ENCODE results near the gene LEFTY1. TPM values are rescaled to one million over a fixed set of nuclear protein-coding genes. Genes with fewer than 3 reads are reported as not detected.

Gene LEFTY1
- total and polyA plus RNA-seq, 2 of the 13 experiments (the other 11 are each of a cell fraction or from before 2014, with no cell fraction given): 0.29 to 0.79 TPM

DNA sequence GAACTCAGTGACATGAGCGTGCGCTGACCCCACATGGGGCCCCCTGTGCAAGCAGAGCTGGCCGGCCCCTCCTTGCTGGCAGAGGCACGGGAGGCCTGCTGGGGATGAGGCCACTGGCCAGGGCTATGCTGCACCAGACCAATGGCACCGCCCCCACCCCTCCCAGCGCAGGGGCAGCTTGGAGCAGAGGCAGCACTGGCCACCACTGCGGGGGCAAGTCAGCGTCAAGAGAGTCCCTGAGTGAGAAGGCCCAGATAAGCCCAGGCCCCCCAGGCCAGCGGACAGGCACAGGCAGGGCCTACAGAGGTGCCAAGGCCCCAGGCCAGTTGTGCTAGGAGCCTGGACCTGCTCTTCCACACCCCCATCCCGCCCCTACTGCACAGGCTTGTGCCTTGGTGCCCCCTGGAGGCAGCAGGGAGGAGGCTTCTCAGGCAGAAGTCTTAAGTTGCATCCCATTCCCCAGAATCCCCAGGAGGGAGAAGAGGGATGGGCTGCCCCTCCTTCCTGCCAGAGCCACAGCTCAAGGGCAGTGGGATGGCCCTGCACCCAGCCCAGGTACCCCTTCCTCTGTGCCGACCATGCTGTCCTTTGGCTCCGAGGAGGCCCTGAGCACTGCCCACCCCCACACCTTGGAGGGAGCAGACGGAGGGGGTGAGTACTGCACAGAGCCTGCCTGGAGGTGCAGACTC lies 43.2 kb downstream of the LEFTY1 start (continued):
- TF ChIP-seq, protein P1, sequence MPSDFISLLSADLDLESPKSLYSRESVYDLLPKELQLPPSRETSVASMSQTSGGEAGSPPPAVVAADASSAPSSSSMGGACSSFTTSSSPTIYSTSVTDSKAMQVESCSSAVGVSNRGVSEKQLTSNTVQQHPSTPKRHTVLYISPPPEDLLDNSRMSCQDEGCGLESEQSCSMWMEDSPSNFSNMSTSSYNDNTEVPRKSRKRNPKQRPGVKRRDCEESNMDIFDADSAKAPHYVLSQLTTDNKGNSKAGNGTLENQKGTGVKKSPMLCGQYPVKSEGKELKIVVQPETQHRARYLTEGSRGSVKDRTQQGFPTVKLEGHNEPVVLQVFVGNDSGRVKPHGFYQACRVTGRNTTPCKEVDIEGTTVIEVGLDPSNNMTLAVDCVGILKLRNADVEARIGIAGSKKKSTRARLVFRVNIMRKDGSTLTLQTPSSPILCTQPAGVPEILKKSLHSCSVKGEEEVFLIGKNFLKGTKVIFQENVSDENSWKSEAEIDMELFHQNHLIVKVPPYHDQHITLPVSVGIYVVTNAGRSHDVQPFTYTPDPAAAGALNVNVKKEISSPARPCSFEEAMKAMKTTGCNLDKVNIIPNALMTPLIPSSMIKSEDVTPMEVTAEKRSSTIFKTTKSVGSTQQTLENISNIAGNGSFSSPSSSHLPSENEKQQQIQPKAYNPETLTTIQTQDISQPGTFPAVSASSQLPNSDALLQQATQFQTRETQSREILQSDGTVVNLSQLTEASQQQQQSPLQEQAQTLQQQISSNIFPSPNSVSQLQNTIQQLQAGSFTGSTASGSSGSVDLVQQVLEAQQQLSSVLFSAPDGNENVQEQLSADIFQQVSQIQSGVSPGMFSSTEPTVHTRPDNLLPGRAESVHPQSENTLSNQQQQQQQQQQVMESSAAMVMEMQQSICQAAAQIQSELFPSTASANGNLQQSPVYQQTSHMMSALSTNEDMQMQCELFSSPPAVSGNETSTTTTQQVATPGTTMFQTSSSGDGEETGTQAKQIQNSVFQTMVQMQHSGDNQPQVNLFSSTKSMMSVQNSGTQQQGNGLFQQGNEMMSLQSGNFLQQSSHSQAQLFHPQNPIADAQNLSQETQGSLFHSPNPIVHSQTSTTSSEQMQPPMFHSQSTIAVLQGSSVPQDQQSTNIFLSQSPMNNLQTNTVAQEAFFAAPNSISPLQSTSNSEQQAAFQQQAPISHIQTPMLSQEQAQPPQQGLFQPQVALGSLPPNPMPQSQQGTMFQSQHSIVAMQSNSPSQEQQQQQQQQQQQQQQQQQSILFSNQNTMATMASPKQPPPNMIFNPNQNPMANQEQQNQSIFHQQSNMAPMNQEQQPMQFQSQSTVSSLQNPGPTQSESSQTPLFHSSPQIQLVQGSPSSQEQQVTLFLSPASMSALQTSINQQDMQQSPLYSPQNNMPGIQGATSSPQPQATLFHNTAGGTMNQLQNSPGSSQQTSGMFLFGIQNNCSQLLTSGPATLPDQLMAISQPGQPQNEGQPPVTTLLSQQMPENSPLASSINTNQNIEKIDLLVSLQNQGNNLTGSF (CRISPR knock-in tag; IDR thresholded peaks at IDR 0.05): no peak
- TF ChIP-seq NR1H2 (CRISPR knock-in tag; IDR thresholded peaks at IDR 0.05; ENCODE audit: borderline replicate concordance, low read depth): no peak
- no peak for TF ChIP-seq ZBTB42 (CRISPR knock-in tag; IDR thresholded peaks at IDR 0.05)
- TF ChIP-seq HOXA5 (CRISPR knock-in tag; IDR thresholded peaks at IDR 0.05): no peak
- TF ChIP-seq RARG (CRISPR knock-in tag; IDR thresholded peaks at IDR 0.05; ENCODE audit: low read depth): no peak
- TF ChIP-seq, protein P2, sequence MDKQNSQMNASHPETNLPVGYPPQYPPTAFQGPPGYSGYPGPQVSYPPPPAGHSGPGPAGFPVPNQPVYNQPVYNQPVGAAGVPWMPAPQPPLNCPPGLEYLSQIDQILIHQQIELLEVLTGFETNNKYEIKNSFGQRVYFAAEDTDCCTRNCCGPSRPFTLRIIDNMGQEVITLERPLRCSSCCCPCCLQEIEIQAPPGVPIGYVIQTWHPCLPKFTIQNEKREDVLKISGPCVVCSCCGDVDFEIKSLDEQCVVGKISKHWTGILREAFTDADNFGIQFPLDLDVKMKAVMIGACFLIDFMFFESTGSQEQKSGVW (CRISPR knock-in tag; IDR thresholded peaks at IDR 0.05; ENCODE audit: borderline replicate concordance): no peak
- TF ChIP-seq ZNF891 (CRISPR knock-in tag; IDR thresholded peaks at IDR 0.05): no peak
- TF ChIP-seq, protein P3, sequence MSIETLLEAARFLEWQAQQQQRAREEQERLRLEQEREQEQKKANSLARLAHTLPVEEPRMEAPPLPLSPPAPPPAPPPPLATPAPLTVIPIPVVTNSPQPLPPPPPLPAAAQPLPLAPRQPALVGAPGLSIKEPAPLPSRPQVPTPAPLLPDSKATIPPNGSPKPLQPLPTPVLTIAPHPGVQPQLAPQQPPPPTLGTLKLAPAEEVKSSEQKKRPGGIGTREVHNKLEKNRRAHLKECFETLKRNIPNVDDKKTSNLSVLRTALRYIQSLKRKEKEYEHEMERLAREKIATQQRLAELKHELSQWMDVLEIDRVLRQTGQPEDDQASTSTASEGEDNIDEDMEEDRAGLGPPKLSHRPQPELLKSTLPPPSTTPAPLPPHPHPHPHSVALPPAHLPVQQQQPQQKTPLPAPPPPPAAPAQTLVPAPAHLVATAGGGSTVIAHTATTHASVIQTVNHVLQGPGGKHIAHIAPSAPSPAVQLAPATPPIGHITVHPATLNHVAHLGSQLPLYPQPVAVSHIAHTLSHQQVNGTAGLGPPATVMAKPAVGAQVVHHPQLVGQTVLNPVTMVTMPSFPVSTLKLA (IDR thresholded peaks at IDR 0.05): no peak
- no peak for TF ChIP-seq REPIN1 (CRISPR knock-in tag; IDR thresholded peaks at IDR 0.05; ENCODE audit: borderline replicate concordance, low read depth)
- no peak for TF ChIP-seq ZNF674 (CRISPR knock-in tag; IDR thresholded peaks at IDR 0.05; ENCODE audit: low read depth)
- 0 out of 2 replicates have a peak, but pooled peaks have one; percentile 43 for TF ChIP-seq JUN (CRISPR knock-in tag; IDR thresholded peaks at IDR 0.05)
- no peak for TF ChIP-seq SPEN (CRISPR knock-in tag; IDR thresholded peaks at IDR 0.05; ENCODE audit: low read depth)
- TF ChIP-seq, protein P4, sequence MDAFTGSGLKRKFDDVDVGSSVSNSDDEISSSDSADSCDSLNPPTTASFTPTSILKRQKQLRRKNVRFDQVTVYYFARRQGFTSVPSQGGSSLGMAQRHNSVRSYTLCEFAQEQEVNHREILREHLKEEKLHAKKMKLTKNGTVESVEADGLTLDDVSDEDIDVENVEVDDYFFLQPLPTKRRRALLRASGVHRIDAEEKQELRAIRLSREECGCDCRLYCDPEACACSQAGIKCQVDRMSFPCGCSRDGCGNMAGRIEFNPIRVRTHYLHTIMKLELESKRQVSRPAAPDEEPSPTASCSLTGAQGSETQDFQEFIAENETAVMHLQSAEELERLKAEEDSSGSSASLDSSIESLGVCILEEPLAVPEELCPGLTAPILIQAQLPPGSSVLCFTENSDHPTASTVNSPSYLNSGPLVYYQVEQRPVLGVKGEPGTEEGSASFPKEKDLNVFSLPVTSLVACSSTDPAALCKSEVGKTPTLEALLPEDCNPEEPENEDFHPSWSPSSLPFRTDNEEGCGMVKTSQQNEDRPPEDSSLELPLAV (CRISPR knock-in tag; conservative IDR thresholded peaks at IDR 0.05; ENCODE audit: low read depth): no peak
- TF ChIP-seq, protein P5, sequence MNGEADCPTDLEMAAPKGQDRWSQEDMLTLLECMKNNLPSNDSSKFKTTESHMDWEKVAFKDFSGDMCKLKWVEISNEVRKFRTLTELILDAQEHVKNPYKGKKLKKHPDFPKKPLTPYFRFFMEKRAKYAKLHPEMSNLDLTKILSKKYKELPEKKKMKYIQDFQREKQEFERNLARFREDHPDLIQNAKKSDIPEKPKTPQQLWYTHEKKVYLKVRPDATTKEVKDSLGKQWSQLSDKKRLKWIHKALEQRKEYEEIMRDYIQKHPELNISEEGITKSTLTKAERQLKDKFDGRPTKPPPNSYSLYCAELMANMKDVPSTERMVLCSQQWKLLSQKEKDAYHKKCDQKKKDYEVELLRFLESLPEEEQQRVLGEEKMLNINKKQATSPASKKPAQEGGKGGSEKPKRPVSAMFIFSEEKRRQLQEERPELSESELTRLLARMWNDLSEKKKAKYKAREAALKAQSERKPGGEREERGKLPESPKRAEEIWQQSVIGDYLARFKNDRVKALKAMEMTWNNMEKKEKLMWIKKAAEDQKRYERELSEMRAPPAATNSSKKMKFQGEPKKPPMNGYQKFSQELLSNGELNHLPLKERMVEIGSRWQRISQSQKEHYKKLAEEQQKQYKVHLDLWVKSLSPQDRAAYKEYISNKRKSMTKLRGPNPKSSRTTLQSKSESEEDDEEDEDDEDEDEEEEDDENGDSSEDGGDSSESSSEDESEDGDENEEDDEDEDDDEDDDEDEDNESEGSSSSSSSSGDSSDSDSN (CRISPR knock-in tag; IDR thresholded peaks at IDR 0.05): peak; percentile 42; the same call in 1 of the 2 replicates
- TF ChIP-seq DMAP1 (CRISPR knock-in tag; IDR thresholded peaks at IDR 0.05): no peak
- TF ChIP-seq, protein P6, sequence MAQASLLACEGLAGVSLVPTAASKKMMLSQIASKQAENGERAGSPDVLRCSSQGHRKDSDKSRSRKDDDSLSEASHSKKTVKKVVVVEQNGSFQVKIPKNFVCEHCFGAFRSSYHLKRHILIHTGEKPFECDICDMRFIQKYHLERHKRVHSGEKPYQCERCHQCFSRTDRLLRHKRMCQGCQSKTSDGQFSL (CRISPR knock-in tag; IDR thresholded peaks at IDR 0.05): peak; percentile 91
- no peak for TF ChIP-seq PAWR (CRISPR knock-in tag; IDR thresholded peaks at IDR 0.05; ENCODE audit: borderline replicate concordance)
